ENCODE results near the gene TRAPPC1.
"Not testable (repeated sequence)": the region's sequence is repeated elsewhere in the genome, so short reads cannot be mapped to it uniquely, and the experiment has no call there.

Gene TRAPPC1

GRCh38 chr17:7969433-7969832 lies 37.7 kb upstream of the TRAPPC1 start:
- peak; percentile 39 to 52 for DNase-seq (ENCODE audit: low read depth in 2 of 2)
- no peak overlapping the region for H3K4me3 ChIP-seq (replicated peaks in 1 of 2; ENCODE audit: low read depth in 2 of 2, low read length in 2 of 2)
- TF ChIP-seq CTCF (IDR thresholded peaks at IDR 0.05; ENCODE audit: low read depth, low read length), result no peak

DNA sequence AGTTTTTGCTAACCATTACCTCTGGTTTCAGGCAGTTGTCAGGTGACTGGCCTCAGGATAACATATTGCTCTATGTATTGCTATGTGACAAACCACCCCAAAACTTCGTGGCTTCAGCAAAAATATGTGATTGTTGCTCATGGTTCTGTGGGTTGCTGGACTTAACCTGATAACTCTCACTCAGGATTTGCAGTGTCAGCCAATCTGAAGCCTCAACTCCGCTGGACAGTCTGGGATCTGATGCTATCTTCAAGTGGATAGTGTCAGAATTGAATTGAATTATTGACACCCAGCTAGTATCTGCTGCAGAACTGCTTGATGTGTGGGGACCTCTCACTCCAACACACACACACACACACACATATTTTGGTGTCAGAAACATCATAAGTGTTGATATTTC lies 36.0 kb upstream of the TRAPPC1 start:
- no peak overlapping the region for H3K4me3 ChIP-seq (replicated peaks in 1 of 2; ENCODE audit: low read depth in 2 of 2, low read length in 2 of 2)
- TF ChIP-seq CTCF (IDR thresholded peaks at IDR 0.05; ENCODE audit: low read depth, low read length), result no peak
- no peak for DNase-seq (ENCODE audit: low read depth in 2 of 2)

DNA sequence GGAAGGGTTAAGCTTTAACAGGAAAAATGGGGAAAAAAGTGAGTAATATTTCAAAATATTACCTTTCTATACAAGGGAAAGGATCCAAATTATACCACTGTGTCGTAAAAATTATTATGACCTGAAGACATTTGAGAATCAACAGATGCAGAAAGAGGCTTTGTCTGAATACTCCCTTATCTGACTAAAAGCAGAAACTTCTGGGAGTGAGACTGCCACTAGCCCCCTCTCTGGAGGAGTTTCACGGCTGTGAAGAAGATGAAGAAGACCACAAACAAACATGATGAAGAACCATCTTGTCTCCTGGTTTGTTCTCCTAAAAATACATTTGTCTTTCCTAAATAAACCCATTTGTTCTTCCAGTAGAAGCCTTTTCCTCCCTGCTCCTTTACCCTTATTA lies 29.7 kb upstream of the TRAPPC1 start:
- H3K4me3 ChIP-seq (replicated peaks in 1 of 2; ENCODE audit: low read depth in 2 of 2, low read length in 2 of 2), result no peak overlapping the region
- DNase-seq (ENCODE audit: low read depth in 2 of 2), result no peak
- no peak for TF ChIP-seq CTCF (IDR thresholded peaks at IDR 0.05; ENCODE audit: low read depth, low read length)

DNA sequence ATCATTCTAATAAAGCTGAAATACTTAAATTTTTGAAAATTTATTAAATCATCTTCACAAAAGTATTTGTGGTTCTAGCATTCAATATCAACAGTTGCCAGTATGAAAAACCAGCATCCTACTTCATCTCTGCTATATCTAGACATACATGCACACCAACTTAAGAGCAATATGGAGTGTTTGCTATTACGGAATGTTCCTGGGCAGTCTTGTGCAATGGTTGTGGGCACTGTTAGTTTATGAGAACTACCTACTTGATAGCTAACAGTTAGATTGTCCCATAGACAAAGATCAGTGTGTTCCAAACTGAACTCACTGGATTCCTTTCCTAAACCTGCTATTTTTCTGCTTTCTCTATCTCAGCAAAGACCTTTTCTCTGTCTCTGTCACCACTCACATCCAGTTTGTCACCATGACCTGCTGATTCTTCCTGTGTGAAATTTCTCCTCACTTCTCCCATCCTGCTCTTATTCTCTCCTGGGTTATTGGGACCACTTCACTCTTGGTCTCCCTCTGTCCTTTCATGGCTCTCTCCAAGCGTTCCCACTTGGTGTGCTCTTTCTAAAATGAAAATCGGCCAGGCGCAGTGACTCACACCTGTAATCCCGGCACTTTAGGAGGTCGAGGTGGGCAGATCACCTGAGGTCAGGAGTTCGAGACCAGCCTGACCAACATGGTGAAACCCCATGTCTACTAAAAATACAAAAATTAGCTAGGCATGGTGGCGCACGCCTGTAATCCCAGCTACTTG lies 27.9 kb upstream of the TRAPPC1 start:
- peak; percentile 36 to 47 for DNase-seq (ENCODE audit: low read depth in 2 of 2)
- no peak overlapping the region for H3K4me3 ChIP-seq (replicated peaks in 1 of 2; ENCODE audit: low read depth in 2 of 2, low read length in 2 of 2)
- TF ChIP-seq CTCF (IDR thresholded peaks at IDR 0.05; ENCODE audit: low read depth, low read length), result no peak

DNA sequence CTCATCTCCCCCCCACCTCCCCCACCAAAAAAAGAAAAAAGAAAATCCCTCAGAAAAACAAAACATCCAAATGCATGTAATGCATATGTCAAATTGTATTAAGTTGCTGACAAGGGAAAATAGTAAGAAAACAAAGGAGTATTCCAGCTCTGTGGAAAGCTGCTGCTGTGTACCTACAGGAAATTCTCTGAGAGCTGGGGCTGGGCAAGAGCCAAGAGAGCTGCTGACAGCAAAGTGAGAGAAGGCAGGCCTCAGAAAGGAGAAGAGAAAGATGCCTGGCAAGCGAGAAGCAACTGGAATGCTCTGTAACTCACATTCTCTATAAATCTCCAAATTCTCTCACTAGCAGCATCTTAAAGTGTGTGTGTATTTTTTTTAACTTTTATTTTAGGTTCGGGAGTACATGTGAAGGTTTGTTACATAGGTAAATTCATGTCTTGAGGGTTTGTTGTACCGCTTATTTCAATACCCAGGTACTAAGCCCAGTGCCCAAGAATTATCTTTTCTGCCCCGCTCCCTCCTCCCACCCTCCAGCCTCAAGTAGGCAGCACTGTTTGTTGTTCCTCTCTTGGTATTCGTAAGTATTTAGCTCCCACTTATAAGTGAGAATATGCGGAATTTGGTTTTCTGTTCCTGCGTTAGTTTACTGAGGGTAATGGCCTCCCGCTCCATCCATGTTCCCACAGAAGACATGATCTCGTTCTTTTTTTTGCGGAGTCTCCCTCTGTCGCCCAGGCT lies 24.7 kb upstream of the TRAPPC1 start:
- H3K4me3 ChIP-seq (replicated peaks in 1 of 2; ENCODE audit: low read depth in 2 of 2, low read length in 2 of 2), result no peak overlapping the region
- TF ChIP-seq CTCF (IDR thresholded peaks at IDR 0.05; ENCODE audit: low read depth, low read length), result no peak
- DNase-seq (ENCODE audit: low read depth in 2 of 2), result peak; percentile 28 to 93

DNA sequence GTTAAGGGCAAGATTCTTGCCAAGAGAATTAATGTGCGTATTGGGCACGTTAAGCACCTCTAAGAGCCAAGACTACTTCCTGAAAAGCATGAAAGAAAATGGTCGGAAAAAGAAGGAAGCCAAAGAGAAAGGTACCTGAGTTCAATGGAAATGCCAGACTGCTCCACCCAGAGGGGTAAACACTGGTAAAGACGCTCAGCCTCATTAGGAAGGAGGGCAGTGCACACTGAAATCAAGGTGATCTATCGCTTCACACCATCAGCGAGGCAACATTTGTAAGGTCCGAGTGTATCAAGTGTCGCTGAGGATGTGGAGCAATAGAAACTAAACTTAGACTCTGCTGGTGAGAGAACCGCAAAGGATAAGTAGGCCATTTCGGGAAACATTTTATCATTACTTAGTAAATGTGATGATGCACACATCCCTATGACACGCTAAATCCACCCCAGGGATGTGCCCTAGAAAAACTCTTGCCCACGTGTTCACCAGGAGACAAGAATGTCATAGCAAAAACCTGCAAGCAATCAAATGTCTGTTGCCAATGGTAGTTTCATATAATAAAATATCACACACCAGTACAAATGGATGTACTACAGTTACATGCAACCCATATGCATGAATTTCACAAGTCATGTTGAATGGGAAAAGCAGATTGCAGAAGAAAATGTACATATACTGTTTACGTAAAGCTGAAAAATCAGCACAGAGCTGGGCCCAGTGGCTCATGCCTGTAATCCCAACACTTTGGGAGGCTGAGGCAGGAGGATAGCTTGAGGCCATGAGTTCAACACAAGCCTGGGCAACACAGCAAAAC lies 23.9 kb upstream of the TRAPPC1 start:
- no peak overlapping the region for H3K4me3 ChIP-seq (replicated peaks in 1 of 2; ENCODE audit: low read depth in 2 of 2, low read length in 2 of 2)
- no peak for TF ChIP-seq CTCF (IDR thresholded peaks at IDR 0.05; ENCODE audit: low read depth, low read length)
- DNase-seq (ENCODE audit: low read depth in 2 of 2), result peak; percentile 19 to 75

DNA sequence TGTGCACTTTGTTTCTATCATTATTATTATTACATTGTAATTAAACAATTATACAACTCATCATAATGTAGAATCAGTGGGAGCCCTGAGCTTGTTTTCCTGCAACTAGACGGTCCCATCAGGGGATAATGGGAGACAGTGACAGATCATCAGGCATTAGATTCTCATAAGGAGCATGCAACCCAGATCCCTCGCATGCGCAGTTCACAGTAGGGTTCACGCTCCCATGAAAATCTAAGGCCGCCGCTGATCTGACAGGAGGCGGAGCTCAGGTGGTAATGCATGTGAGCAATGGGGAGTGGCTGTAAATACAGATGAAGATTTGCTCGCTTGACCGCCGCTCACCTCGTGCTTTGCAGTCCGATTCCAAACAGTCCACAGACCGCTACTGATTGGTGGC lies 21.5 kb upstream of the TRAPPC1 start:
- not testable (repeated sequence) for DNase-seq (ENCODE audit: low read depth in 2 of 2); H3K4me3 ChIP-seq (replicated peaks in 1 of 2; ENCODE audit: low read depth in 2 of 2, low read length in 2 of 2)
